ENCODE data around the gene DRC7.

DRC7 gene

GRCh38 chr16:57694725-57695679, at the start of gene DRC7:
Gene DRC7 (plus strand): TSS chr16:57694806. CDS start chr16:57697950, 3,144 bp downstream.
- DNase-seq = peak; percentile 39

- DNase-seq = no peak
Measured at GRCh38 chr16:57645169-57645568, 49.4 kb upstream of the DRC7 start.

GRCh38 chr16:57645691-57646387, 48.8 kb upstream of the DRC7 start:
- no peak for DNase-seq

- DNase-seq = no peak
Measured at GRCh38 chr16:57646388-57647039, 48.1 kb upstream of the DRC7 start.

- DNase-seq = no peak
Measured at GRCh38 chr16:57647136-57647875, 47.3 kb upstream of the DRC7 start.

- DNase-seq = no peak
Measured at GRCh38 chr16:57648125-57648524, 46.5 kb upstream of the DRC7 start.

GRCh38 chr16:57648581-57649442, 45.8 kb upstream of the DRC7 start:
- DNase-seq = peak; percentile 86

- DNase-seq = no peak
Measured at GRCh38 chr16:57649443-57649751, 45.2 kb upstream of the DRC7 start.

GRCh38 chr16:57649846-57650245, 44.8 kb upstream of the DRC7 start:
- DNase-seq = no peak

- DNase-seq = peak; percentile 17
Measured at GRCh38 chr16:57651344-57652333, 43.0 kb upstream of the DRC7 start.

- DNase-seq = no peak
Measured at GRCh38 chr16:57652695-57653471, 41.7 kb upstream of the DRC7 start.

- no peak for DNase-seq
Measured at GRCh38 chr16:57653936-57654335, 40.7 kb upstream of the DRC7 start.

GRCh38 chr16:57656342-57656955, 38.2 kb upstream of the DRC7 start:
- no peak for DNase-seq

- DNase-seq = no peak
Measured at GRCh38 chr16:57657228-57657627, 37.4 kb upstream of the DRC7 start.

GRCh38 chr16:57658130-57658877, 36.3 kb upstream of the DRC7 start:
- DNase-seq = no peak

GRCh38 chr16:57658878-57659674, 35.5 kb upstream of the DRC7 start:
- DNase-seq = no peak

- no peak for DNase-seq
Measured at GRCh38 chr16:57660715-57661463, 33.7 kb upstream of the DRC7 start.
